GM12878 (cell line): ENCODE data around the gene SPX. TPM values are rescaled to one million over a fixed set of nuclear protein-coding genes. Genes with fewer than 3 reads are reported as not detected.

Experiments used
- ATAC-seq: fragments of 200-7000 bp; cut with Tn5 transposase; 3 replicates; pipeline ENCODE4 v1.9.1; 2020; ENCODE audit warnings: mild to moderate bottlenecking, moderate library complexity
- BruUV-seq: library from RNA; stranded (reverse); fragments of 400-500 nt; replicated peaks from 2 replicates; lab custom pipeline; 2021; lab: Mats Ljungman, UMichigan
- CTCF ChIA-PET: fragments of 300-600 bp; sonication (Branson Sonifier 250); formaldehyde crosslinking; extraction: SDS; loops from one replicate; lab custom pipeline; 2021; ENCODE audit warnings: inconsistent platforms; lab: Yijun Ruan, JAX
- POLR2A ChIA-PET: fragments of 350-600 bp; formaldehyde crosslinking; extraction: SDS; loops from one replicate; lab custom pipeline; 2021; ENCODE audit warnings: inconsistent platforms; lab: Charles Lee
- RAD21 ChIA-PET: fragments of 300-600 bp; sonication (Branson Sonifier 250); formaldehyde crosslinking; loops from one replicate; lab custom pipeline; 2023; ENCODE audit warnings: antibody characterized with exemption; ENCODE audit not compliant: unreplicated experiment; lab: Charles Lee
- SMC1A ChIA-PET: fragments of 300-600 bp; sonication (Branson Sonifier 250); formaldehyde crosslinking; loops from one replicate; lab custom pipeline; 2023; ENCODE audit not compliant: unreplicated experiment, uncharacterized antibody; lab: Charles Lee
- DNase-seq: peaks from one replicate; pipeline ENCODE4 v3.0.0-alpha.2; 2011; ENCODE audit warnings: low read depth, low spot score
- FAIRE-seq: peaks from 3 replicates; lab custom pipeline; 2011; peaks lifted over from hg19 to GRCh38; lab: Jason Lieb, UNC
- H2AFZ ChIP-seq: 2 replicates; pipeline ENCODE4 v1.6.0; 2011; ENCODE audit warnings: low read depth, low read length, control low read depth; ENCODE audit not compliant: control insufficient read depth
- H3K27ac ChIP-seq: 2 replicates; pipeline ENCODE4 v1.5.1; 2011; ENCODE audit warnings: control low read depth; ENCODE audit not compliant: control insufficient read depth, insufficient read depth
- H3K27me3 ChIP-seq, 2 experiments: replicated peaks in 1 of 2; 2 replicates each; pipeline versions ENCODE4 v1.6.0 to v1.6.1; 2011; ENCODE audit warnings: low read length in 1 of 2; ENCODE audit not compliant: control insufficient read depth in 2 of 2, insufficient read depth in 2 of 2
- H3K36me3 ChIP-seq, 2 experiments: 2 replicates each; pipeline ENCODE4 v1.5.1; 2011; ENCODE audit warnings: low read length in 1 of 2; ENCODE audit not compliant: control insufficient read depth in 2 of 2, insufficient read depth in 2 of 2
- H3K4me1 ChIP-seq: 2 replicates; pipeline ENCODE4 v1.6.1; 2011; ENCODE audit warnings: mild to moderate bottlenecking, low read length, moderate library complexity, mixed read lengths; ENCODE audit not compliant: control insufficient read depth, insufficient read depth
- H3K4me2 ChIP-seq: 2 replicates; pipeline ENCODE4 v1.6.0; 2011; ENCODE audit warnings: control low read depth; ENCODE audit not compliant: control insufficient read depth, insufficient read depth
- H3K4me3 ChIP-seq: fragments of 200-600 bp; sonication (generic); 2 replicates; pipeline ENCODE4 v1.5.1; 2016
- H3K79me2 ChIP-seq: 2 replicates; pipeline ENCODE4 v1.6.0; 2011; ENCODE audit warnings: low read length; ENCODE audit not compliant: control insufficient read depth, insufficient read depth
- H3K9ac ChIP-seq: 2 replicates; pipeline ENCODE4 v1.8.0; 2011; ENCODE audit warnings: low read length, control low read depth, mixed read lengths; ENCODE audit not compliant: control insufficient read depth, insufficient read depth
- H3K9me3 ChIP-seq: replicated peaks from 3 replicates; pipeline ENCODE4 v1.5.1; 2011; ENCODE audit warnings: mild to moderate bottlenecking, low read length; ENCODE audit not compliant: control insufficient read depth, insufficient read depth
- H4K20me1 ChIP-seq: 2 replicates; pipeline ENCODE4 v1.6.0; 2011; ENCODE audit not compliant: control insufficient read depth, insufficient read depth
- BRCA1 ChIP-seq: IDR thresholded peaks from 2 replicates; pipeline ENCODE4 v1.6.1; 2011; ENCODE audit warnings: low read depth, low read length, improper control_type of control experiment
- IKZF2 ChIP-seq, 2 experiments: fragments of 450-650 bp; IDR thresholded peaks; 2 replicates each; pipeline ENCODE4 v1.6.1; 2017; ENCODE audit warnings: mild to moderate bottlenecking in 2 of 2, moderate library complexity in 2 of 2
- STAT3 ChIP-seq: IDR thresholded peaks from 2 replicates; pipeline ENCODE4 v1.6.1; 2011; ENCODE audit warnings: low read depth, low read length, improper control_type of control experiment
- WGBS: methylation state at CpG from one replicate; pipeline ENCODE4 v1.1.6; 2016; ENCODE audit warnings: low lambda C conversion rate; ENCODE audit not compliant: insufficient replicate concordance, insufficient coverage; ENCODE audit errors: missing lambda C conversion rate; 5-methylcytosine and 5-hydroxymethylcytosine counted together
- in situ Hi-C: fragments of 300-500 bp; cut with MboI; formaldehyde crosslinking; loops from 9 replicates; pipeline ENCODE4 v1.14.3; 2018; ENCODE audit warnings: mixed read lengths
- intact Hi-C: fragments of 100-400 bp; cut with micrococcal nuclease; formaldehyde crosslinking; loops from one replicate; pipeline ENCODE4 v1.14.2; 2022; ENCODE audit not compliant: unreplicated experiment
- polyA plus RNA-seq, 11 experiments: library from polyadenylated mRNA; depleted of rRNA in 4 of 11; unstranded in 6 of 11; stranded (reverse) in 5 of 11; fragments of >200 nt; fragmentation: Nextera tagmentation in 4 of 11; fragmentation: Illumina TruSeq in 1 of 11; extraction: Ambion mirVana in 4 of 11; extraction: Trizol in 1 of 11; gene quantifications; 1 replicate in 1 of 11; 2 replicates in 10 of 11; pipeline versions ENCODE4 v1.2.1 to v1.2.3, GENCODE V29; 2011 to 2016; ENCODE audit warnings: inconsistent platforms in 2 of 11, missing spikeins in 2 of 11, low read depth in 1 of 11
- total RNA-seq, 4 experiments: library from RNA; depleted of rRNA in 3 of 4; stranded (reverse); fragments of >200 nt in 3 of 4; fragmentation: Illumina TruSeq in 1 of 4; extraction: Trizol in 1 of 4; gene quantifications; 2 replicates each; pipeline versions ENCODE4 v1.2.1 to v1.2.3, GENCODE V29; 2013 to 2021
- TF ChIP-seq, protein P1 (sequence below): fragments of 450-650 bp; IDR thresholded peaks from 2 replicates; pipeline ENCODE4 v1.6.1; 2017; ENCODE audit warnings: mild to moderate bottlenecking, moderate library complexity
- TF ChIP-seq, protein P2 (sequence below): IDR thresholded peaks from 2 replicates; pipeline ENCODE4 v1.6.1; 2011; ENCODE audit warnings: low read depth, low read length, improper control_type of control experiment, borderline replicate concordance
- TF ChIP-seq, protein P3 (sequence below): fragments of 450-650 bp; IDR thresholded peaks from 2 replicates; pipeline ENCODE4 v1.6.1; 2017; ENCODE audit warnings: borderline replicate concordance
- TF ChIP-seq, protein P4 (sequence below): fragments of 450-650 bp; IDR thresholded peaks from 2 replicates; pipeline ENCODE4 v1.6.1; 2016; ENCODE audit warnings: mild to moderate bottlenecking

SPX gene
- total and polyA plus RNA-seq, 10 of the 15 experiments (the other 5 are each of a cell fraction or from before 2014, with no cell fraction given), result 0.05 TPM; not detected in 8

DNA sequence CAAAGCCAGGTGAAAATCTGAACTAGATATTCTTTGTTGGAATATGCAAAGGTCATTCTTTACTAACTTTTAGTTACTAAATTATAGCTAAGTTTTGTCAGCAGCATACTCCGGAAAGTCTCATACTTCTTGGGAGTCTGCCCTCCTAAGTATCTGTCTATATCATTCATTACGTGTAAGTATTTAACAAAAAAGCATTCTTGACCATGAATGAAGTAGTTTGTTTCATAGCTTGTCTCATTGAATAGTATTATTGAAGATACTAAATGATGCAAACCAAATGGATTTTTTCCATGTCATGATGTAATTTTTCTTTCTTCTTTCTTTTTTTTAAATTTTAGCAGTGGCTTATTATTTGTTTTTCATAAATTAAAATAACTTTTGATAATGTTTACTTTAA is 9.8 kb upstream of the SPX start (continued):
- TF ChIP-seq, protein P1, sequence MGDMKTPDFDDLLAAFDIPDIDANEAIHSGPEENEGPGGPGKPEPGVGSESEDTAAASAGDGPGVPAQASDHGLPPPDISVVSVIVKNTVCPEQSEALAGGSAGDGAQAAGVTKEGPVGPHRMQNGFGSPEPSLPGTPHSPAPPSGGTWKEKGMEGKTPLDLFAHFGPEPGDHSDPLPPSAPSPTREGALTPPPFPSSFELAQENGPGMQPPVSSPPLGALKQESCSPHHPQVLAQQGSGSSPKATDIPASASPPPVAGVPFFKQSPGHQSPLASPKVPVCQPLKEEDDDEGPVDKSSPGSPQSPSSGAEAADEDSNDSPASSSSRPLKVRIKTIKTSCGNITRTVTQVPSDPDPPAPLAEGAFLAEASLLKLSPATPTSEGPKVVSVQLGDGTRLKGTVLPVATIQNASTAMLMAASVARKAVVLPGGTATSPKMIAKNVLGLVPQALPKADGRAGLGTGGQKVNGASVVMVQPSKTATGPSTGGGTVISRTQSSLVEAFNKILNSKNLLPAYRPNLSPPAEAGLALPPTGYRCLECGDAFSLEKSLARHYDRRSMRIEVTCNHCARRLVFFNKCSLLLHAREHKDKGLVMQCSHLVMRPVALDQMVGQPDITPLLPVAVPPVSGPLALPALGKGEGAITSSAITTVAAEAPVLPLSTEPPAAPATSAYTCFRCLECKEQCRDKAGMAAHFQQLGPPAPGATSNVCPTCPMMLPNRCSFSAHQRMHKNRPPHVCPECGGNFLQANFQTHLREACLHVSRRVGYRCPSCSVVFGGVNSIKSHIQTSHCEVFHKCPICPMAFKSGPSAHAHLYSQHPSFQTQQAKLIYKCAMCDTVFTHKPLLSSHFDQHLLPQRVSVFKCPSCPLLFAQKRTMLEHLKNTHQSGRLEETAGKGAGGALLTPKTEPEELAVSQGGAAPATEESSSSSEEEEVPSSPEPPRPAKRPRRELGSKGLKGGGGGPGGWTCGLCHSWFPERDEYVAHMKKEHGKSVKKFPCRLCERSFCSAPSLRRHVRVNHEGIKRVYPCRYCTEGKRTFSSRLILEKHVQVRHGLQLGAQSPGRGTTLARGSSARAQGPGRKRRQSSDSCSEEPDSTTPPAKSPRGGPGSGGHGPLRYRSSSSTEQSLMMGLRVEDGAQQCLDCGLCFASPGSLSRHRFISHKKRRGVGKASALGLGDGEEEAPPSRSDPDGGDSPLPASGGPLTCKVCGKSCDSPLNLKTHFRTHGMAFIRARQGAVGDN, result no peak
- TF ChIP-seq, protein P2, sequence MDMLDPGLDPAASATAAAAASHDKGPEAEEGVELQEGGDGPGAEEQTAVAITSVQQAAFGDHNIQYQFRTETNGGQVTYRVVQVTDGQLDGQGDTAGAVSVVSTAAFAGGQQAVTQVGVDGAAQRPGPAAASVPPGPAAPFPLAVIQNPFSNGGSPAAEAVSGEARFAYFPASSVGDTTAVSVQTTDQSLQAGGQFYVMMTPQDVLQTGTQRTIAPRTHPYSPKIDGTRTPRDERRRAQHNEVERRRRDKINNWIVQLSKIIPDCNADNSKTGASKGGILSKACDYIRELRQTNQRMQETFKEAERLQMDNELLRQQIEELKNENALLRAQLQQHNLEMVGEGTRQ, result no peak
- TF ChIP-seq STAT3, result no peak
- TF ChIP-seq, all 136 proteins: peak for 0

DNA sequence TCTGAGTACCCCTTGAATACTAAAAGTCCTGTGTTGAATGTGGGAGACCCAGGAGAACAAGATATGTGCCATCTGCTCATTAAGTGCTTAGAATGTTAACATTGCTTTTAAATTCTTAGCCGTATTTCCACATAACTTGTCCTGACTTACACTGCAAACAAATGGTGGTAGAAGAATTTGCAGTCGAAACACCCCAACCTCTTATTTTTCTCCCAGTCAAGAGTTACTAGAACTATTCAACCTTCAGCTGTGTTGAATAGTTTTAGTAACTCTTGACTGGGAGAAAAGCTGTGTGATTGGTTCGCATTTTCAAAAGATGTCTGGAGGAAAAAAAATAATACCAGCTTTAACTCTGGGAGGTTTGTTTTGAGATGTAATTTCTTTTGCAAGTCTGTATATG is 7.6 kb upstream of the SPX start:
- no peaks in the 10 kb centered on the region for H3K79me2 ChIP-seq
- H3K27me3 ChIP-seq, result no peaks in the 10 kb centered on the region
- ATAC-seq, result no peak
- BruUV-seq, result no TSS peak
- no peak overlapping the region for H2AFZ ChIP-seq
- H3K4me3 ChIP-seq, result no peak overlapping the region
- ChIA-PET RAD21 (no interaction called here), CTCF (interaction anchor here (2.1 kb wide), 1 partner anchor 8 kb away, joined by 5 read pairs; no protein-coding TSS in a partner anchor), POLR2A (no interaction called here), SMC1A (interaction anchor here (0.6 kb wide), 1 partner anchor 8 kb away, joined by 3 read pairs; the partner anchor contains the start of gene SPX)
- no peak overlapping the region for H3K9ac ChIP-seq
- no peaks in the 10 kb centered on the region for H3K9me3 ChIP-seq
- in situ Hi-C loops, result no loop called here
- H3K36me3 ChIP-seq, result peaks cover 0 to 10% of the 10 kb centered on the region in 2 experiments; a peak in 2 of 4 replicates
- H3K27ac ChIP-seq, result no peak overlapping the region
- H3K4me2 ChIP-seq, result no peak overlapping the region
- FAIRE-seq, result no peak
- no peak for DNase-seq
- WGBS, result 96% methylated on average over 3 of the region's 3 CpGs
- no peaks in the 10 kb centered on the region for H3K4me1 ChIP-seq
- intact Hi-C loops, result no loop called here
- TF ChIP-seq BRCA1 (no peak), IKZF2 (IDR thresholded peaks at IDR 0.05) (no peak)
- TF ChIP-seq, protein P3, sequence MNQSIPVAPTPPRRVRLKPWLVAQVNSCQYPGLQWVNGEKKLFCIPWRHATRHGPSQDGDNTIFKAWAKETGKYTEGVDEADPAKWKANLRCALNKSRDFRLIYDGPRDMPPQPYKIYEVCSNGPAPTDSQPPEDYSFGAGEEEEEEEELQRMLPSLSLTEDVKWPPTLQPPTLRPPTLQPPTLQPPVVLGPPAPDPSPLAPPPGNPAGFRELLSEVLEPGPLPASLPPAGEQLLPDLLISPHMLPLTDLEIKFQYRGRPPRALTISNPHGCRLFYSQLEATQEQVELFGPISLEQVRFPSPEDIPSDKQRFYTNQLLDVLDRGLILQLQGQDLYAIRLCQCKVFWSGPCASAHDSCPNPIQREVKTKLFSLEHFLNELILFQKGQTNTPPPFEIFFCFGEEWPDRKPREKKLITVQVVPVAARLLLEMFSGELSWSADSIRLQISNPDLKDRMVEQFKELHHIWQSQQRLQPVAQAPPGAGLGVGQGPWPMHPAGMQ, result no peak
- TF ChIP-seq, protein P4, sequence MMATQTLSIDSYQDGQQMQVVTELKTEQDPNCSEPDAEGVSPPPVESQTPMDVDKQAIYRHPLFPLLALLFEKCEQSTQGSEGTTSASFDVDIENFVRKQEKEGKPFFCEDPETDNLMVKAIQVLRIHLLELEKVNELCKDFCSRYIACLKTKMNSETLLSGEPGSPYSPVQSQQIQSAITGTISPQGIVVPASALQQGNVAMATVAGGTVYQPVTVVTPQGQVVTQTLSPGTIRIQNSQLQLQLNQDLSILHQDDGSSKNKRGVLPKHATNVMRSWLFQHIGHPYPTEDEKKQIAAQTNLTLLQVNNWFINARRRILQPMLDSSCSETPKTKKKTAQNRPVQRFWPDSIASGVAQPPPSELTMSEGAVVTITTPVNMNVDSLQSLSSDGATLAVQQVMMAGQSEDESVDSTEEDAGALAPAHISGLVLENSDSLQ, result no peak
- H4K20me1 ChIP-seq, result no peaks in the 10 kb centered on the region
